Trophoblast cell (in vitro differentiated cells and primary cell): ENCODE results near the gene LEP.
A peak's percentile ranks its signal among the peaks of the same experiment; 100 is the strongest.
"Not testable (repeated sequence)": the region's sequence is repeated elsewhere in the genome, so short reads cannot be mapped to it uniquely, and the experiment has no call there.

ENCODE experiments used
- DNase-seq, 2 donors: peaks; one replicate each; pipeline ENCODE4 v3.0.0-alpha.2; 2016
- H2AFZ ChIP-seq: 2 replicates; pipeline ENCODE4 v1.6.1; 2013; ENCODE audit warnings: low read length, moderate library complexity, mild to moderate bottlenecking; ENCODE audit not compliant: insufficient read depth, poor library complexity
- H2AK5ac ChIP-seq: 2 replicates; pipeline ENCODE4 v1.6.1; 2013; ENCODE audit warnings: mild to moderate bottlenecking, low read length
- H2BK120ac ChIP-seq: 2 replicates; pipeline ENCODE4 v1.6.1; 2013; ENCODE audit warnings: low read length, mild to moderate bottlenecking, moderate library complexity; ENCODE audit not compliant: insufficient read depth, poor library complexity
- H2BK12ac ChIP-seq: 2 replicates; pipeline ENCODE4 v1.6.1; 2013; ENCODE audit warnings: mild to moderate bottlenecking, low read length, moderate library complexity
- H2BK5ac ChIP-seq: 2 replicates; pipeline ENCODE4 v1.6.1; 2013; ENCODE audit warnings: low read length, low read depth, moderate library complexity, mild to moderate bottlenecking; ENCODE audit not compliant: poor library complexity
- H3K14ac ChIP-seq: 2 replicates; pipeline ENCODE4 v1.6.1; 2013; ENCODE audit warnings: mild to moderate bottlenecking, low read length
- H3K18ac ChIP-seq: 2 replicates; pipeline ENCODE4 v1.6.1; 2013; ENCODE audit warnings: mild to moderate bottlenecking, low read length
- H3K23ac ChIP-seq: 2 replicates; pipeline ENCODE4 v1.6.1; 2013; ENCODE audit warnings: low read length
- H3K27ac ChIP-seq: 2 replicates; pipeline ENCODE4 v1.5.1; 2013; ENCODE audit warnings: low read depth, mild to moderate bottlenecking, inconsistent platforms, low read length, moderate library complexity
- H3K27me3 ChIP-seq: 2 replicates; pipeline ENCODE4 v1.6.1; 2013; ENCODE audit warnings: inconsistent platforms, mild to moderate bottlenecking, low read length, moderate library complexity; ENCODE audit not compliant: insufficient read depth
- H3K36me3 ChIP-seq, 2 experiments: 1 replicate in 1 of 2; 2 replicates in 1 of 2; pipeline ENCODE4 v1.6.1; 2013; ENCODE audit warnings: low read length in 2 of 2, mild to moderate bottlenecking in 2 of 2, moderate library complexity in 1 of 2; ENCODE audit not compliant: insufficient read depth in 2 of 2, control insufficient read depth in 1 of 2
- H3K4ac ChIP-seq: 2 replicates; pipeline ENCODE4 v1.6.1; 2013; ENCODE audit warnings: low read depth, mild to moderate bottlenecking, low read length, moderate library complexity
- H3K4me1 ChIP-seq, 2 experiments: 1 replicate in 1 of 2; 2 replicates in 1 of 2; pipeline ENCODE4 v1.6.1; 2013; ENCODE audit warnings: low read length in 2 of 2, mild to moderate bottlenecking in 2 of 2, moderate library complexity in 1 of 2; ENCODE audit not compliant: insufficient read depth in 2 of 2, control insufficient read depth in 1 of 2
- H3K4me2 ChIP-seq: 2 replicates; pipeline ENCODE4 v1.6.1; 2013; ENCODE audit warnings: inconsistent platforms, mild to moderate bottlenecking, low read length, moderate library complexity
- H3K4me3 ChIP-seq: 2 replicates; pipeline ENCODE4 v1.5.1; 2013; ENCODE audit warnings: mild to moderate bottlenecking, low read depth, low read length, inconsistent platforms
- H3K79me1 ChIP-seq: one replicate; pipeline ENCODE4 v1.6.1; 2013; ENCODE audit warnings: low read length
- H3K79me2 ChIP-seq: 2 replicates; pipeline ENCODE4 v1.6.1; 2013; ENCODE audit warnings: low read length, mild to moderate bottlenecking; ENCODE audit not compliant: control insufficient read depth, insufficient read depth, poor library complexity
- H3K9ac ChIP-seq: 2 replicates; pipeline ENCODE4 v1.6.1; 2013; ENCODE audit warnings: mild to moderate bottlenecking, low read length
- H3K9me3 ChIP-seq: 2 replicates; pipeline ENCODE4 v1.6.1; 2013; ENCODE audit warnings: low read depth, mild to moderate bottlenecking, control low read depth, inconsistent platforms, low read length; ENCODE audit not compliant: insufficient read depth
- H4K12ac ChIP-seq: 2 replicates; pipeline ENCODE4 v1.6.1; 2013; ENCODE audit warnings: low read depth, mild to moderate bottlenecking, low read length, moderate library complexity
- H4K8ac ChIP-seq: 2 replicates; pipeline ENCODE4 v1.6.1; 2013; ENCODE audit warnings: low read depth, mild to moderate bottlenecking, low read length, moderate library complexity
- H4K91ac ChIP-seq: one replicate; pipeline ENCODE4 v1.6.1; 2013; ENCODE audit warnings: low read depth, mild to moderate bottlenecking, low read length, moderate library complexity
- WGBS: extraction: QIAGEN DNeasy Blood & Tissue Kit; methylation state at CpG from one replicate; pipeline ENCODE4 v1.1.7; 2013; ENCODE audit warnings: missing lambda C conversion rate; ENCODE audit not compliant: insufficient read length, insufficient coverage; ENCODE audit errors: extremely low coverage; 5-methylcytosine and 5-hydroxymethylcytosine counted together

The LEP gene

DNA sequence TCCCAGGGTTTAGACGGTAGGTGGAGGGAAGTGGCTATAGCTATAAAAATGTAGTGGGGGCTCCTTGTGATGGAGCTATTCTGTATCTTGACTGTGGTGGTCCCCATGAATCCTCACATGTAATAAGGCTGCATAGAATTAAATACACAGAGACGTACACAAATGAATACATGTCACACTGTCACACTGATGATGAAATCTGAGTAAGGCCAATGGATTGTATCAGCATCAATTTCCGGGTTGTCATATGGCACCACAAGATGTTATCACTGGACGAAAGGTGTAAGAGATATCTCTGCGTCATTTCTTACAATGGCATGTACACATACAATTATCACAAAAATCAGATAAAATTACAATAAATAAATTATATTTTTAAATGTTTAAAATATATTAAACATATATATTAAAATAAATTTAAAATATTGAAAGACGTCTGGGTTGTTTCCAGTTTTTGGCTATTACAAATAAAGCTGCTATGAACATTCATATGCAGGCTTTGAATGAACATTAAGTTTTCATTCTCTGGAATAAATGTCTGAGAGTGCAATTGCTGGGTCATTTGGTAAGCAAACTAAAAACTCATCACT lies 38.1 kb downstream of the LEP start:
- Histone ChIP-seq H3K4me3 (no peak overlapping the region), H3K14ac (no peak overlapping the region), H3K79me2 (no peaks in the 10 kb centered on the region), H3K4me2 (no peak overlapping the region), H3K23ac (no peak overlapping the region), H3K79me1 (no peaks in the 10 kb centered on the region), H2BK5ac (no peak overlapping the region), H4K91ac (no peak overlapping the region), H2BK12ac (no peak overlapping the region), H3K36me3 (no peaks in the 10 kb centered on the region), H3K4me1 (no peaks in the 10 kb centered on the region), H4K12ac (no peak overlapping the region), H3K18ac (no peak overlapping the region), H3K9me3 (peaks cover 4% of the 10 kb centered on the region), H3K27me3 (no peaks in the 10 kb centered on the region), H4K8ac (no peak overlapping the region), H3K27ac (no peak overlapping the region), H2BK120ac (no peak overlapping the region), H2AFZ (no peak overlapping the region), H3K4ac (no peak overlapping the region), H2AK5ac (no peak overlapping the region), H3K9ac (no peak overlapping the region)
- no CpG with 5 or more reads among the region's 6 CpGs for WGBS
- DNase-seq = peak in 1 of 2 donors; percentile 4

DNA sequence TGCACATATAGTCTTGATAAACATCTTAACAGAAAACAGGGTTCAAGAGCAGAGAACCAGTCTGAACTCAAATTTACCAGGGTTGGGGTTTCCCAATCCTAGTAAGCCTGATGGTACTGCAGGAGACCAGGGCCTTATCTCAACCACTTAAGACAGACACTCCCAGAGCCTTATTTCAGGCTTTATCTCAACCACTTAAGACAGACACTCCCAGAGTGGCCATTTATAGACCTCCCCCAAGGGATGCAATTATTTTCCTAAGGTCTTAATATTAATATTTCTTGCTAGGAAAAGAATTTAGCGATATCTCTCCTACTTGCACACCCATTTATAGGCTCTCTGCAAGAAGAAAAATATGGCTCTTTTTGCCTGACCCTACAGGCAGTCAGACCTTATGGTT lies 39.4 kb downstream of the LEP start:
- H3K23ac ChIP-seq = not testable (repeated sequence)

DNA sequence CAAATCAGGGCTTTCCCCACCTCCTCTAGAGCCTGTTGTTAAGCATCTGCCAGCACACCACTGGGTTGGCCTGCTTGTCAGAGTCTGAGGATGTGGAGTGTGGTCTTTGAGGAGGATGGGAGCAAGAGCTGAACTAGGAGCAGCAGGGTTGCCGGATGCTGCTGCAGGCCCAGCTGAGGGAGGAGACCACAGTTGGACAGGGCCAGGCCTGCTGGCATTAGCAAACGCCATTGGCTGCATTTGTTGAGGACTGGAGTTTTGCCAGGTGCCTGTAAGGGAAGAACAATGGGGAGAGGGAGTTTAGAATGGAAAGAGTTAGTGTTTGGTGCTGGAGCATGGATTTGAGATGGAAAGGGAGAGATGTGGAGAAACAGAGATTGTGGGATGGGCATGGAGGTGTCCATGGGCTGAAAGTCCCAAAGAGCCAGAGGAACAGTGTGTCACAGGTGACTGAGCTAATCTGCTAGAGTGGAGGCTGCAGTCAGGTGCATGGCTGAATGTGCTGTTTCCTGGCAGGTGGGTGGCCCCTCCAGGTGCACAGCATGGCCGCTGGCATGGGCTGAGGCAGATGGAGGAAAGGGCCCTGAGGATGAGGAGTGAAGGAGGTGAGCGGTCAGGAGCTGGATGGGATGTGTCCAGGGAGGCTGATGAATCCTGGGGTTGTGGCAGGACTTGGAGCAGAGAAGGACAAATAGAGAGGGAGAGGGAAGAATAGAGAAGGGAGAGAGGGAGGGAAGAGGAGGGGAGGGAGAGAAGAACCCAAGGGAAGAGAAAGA lies 40.7 kb downstream of the LEP start:
- no CpG with 5 or more reads among the region's 4 CpGs for WGBS
- no peak overlapping the region for H4K8ac ChIP-seq
- H3K23ac ChIP-seq = no peak overlapping the region
- H2BK120ac ChIP-seq = no peak overlapping the region
- no peak overlapping the region for H2AFZ ChIP-seq
- no peak overlapping the region for H4K12ac ChIP-seq
- H2AK5ac ChIP-seq = no peak overlapping the region
- no peaks in the 10 kb centered on the region for H3K79me2 ChIP-seq
- H3K14ac ChIP-seq = no peak overlapping the region
- H3K4me3 ChIP-seq = peak overlapping the region; percentile 18
- no peak overlapping the region for H3K9ac ChIP-seq
- H2BK12ac ChIP-seq = no peak overlapping the region
- H3K18ac ChIP-seq = no peak overlapping the region
- no peaks in the 10 kb centered on the region for H3K27me3 ChIP-seq
- no peak overlapping the region for H4K91ac ChIP-seq
- H3K36me3 ChIP-seq = no peaks in the 10 kb centered on the region
- peaks cover 4% of the 10 kb centered on the region for H3K9me3 ChIP-seq
- no peak overlapping the region for H3K4ac ChIP-seq
- H3K4me2 ChIP-seq = no peak overlapping the region
- no peak for DNase-seq
- H2BK5ac ChIP-seq = no peak overlapping the region
- no peak overlapping the region for H3K27ac ChIP-seq
- no peaks in the 10 kb centered on the region for H3K4me1 ChIP-seq
- H3K79me1 ChIP-seq = no peaks in the 10 kb centered on the region

More for the DNA sequence above, 39.4 kb downstream of the LEP start:
- H3K4me3 ChIP-seq, H2BK12ac ChIP-seq, H4K8ac ChIP-seq, H3K14ac ChIP-seq, H2AFZ ChIP-seq, H3K9me3 ChIP-seq, H4K12ac ChIP-seq, H2BK120ac ChIP-seq, H3K27me3 ChIP-seq, H3K9ac ChIP-seq, H3K4me1 ChIP-seq, H3K18ac ChIP-seq, H3K4ac ChIP-seq, H3K79me1 ChIP-seq, H4K91ac ChIP-seq, H2AK5ac ChIP-seq, H3K36me3 ChIP-seq, H3K27ac ChIP-seq, H2BK5ac ChIP-seq, DNase-seq, H3K79me2 ChIP-seq, H3K4me2 ChIP-seq: not testable (repeated sequence)
- no CpG with 5 or more reads among the region's 1 CpG for WGBS

DNA sequence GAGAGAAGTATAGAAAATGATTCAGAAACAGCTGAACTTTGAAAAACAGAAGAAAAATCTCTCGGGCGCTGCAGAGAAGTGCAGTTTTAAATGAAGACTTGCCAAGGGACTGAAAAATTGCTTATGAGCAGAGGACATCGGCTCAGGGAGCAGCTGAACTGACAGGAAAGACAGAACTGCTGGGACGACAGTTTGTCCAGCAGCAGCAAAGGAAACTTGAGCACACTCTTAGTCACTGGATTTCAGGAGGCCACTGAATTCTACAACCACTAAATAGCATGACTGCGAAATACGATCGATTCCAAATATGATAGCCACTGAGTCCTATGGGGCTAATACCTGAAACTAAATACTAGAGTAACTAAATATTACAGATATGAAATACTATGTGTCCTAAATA lies 43.0 kb downstream of the LEP start:
- no peak overlapping the region for H2BK12ac ChIP-seq
- H3K4me2 ChIP-seq = no peak overlapping the region
- no peak overlapping the region for H3K9ac ChIP-seq
- no peak overlapping the region for H2BK120ac ChIP-seq
- H3K23ac ChIP-seq = no peak overlapping the region
- no peak overlapping the region for H2BK5ac ChIP-seq
- no peak for DNase-seq
- H4K91ac ChIP-seq = no peak overlapping the region
- peaks cover 4% of the 10 kb centered on the region for H3K9me3 ChIP-seq
- no peak overlapping the region for H3K4me3 ChIP-seq
- H3K36me3 ChIP-seq = no peaks in the 10 kb centered on the region
- H3K4ac ChIP-seq = no peak overlapping the region
- no peaks in the 10 kb centered on the region for H3K4me1 ChIP-seq
- no peak overlapping the region for H4K12ac ChIP-seq
- H3K14ac ChIP-seq = no peak overlapping the region
- no peaks in the 10 kb centered on the region for H3K79me1 ChIP-seq
- WGBS = no CpG with 5 or more reads among the region's 7 CpGs
- H3K79me2 ChIP-seq = no peaks in the 10 kb centered on the region
- no peaks in the 10 kb centered on the region for H3K27me3 ChIP-seq
- H2AFZ ChIP-seq = no peak overlapping the region
- no peak overlapping the region for H4K8ac ChIP-seq
- H2AK5ac ChIP-seq = no peak overlapping the region
- H3K18ac ChIP-seq = no peak overlapping the region
- H3K27ac ChIP-seq = no peak overlapping the region
